ENCODE data around the gene ASCC1. TPM values are rescaled to one million over a fixed set of nuclear protein-coding genes. Genes with fewer than 3 reads are reported as not detected.
"Not testable (repeated sequence)": the region's sequence is repeated elsewhere in the genome, so short reads cannot be mapped to it uniquely, and the experiment has no call there.

ASCC1 gene
- total RNA-seq, 1 donor from 2014 or later: 25.7 TPM

DNA sequence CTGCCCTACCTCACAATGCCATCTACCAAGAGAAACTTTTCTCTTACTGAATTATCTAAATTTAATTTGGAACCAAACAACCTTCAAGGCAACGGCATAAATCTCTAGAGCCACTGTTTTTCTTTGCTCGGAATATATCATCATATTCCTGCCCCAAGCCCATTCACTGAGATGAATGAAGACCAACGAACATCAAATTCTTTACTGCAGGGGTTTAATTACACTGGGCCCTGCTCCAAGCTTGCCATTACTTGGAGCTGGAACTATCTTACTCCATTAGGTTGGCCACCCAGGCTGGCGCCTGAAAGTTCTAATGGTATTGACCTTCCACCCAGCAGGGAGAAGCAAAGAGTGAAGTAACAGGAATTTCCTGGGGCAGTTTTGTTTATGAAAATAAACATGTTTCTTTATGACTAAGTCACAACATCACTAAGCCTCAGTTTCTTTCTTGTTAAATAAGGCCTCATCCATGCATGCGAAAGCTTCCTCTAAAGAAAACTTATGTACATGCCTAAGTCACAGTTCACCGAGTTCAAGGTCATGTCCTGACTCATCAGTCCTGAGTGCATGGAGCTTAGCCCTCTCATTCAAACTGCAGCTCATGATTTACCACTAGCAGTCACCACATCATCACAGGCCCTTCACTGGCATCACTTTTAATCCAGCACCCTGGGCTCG, 42.3 kb downstream of the ASCC1 start:
- FAIRE-seq (no peak), DNase-seq (ENCODE audit: low spot score in 2 of 2) (no peak)

DNA sequence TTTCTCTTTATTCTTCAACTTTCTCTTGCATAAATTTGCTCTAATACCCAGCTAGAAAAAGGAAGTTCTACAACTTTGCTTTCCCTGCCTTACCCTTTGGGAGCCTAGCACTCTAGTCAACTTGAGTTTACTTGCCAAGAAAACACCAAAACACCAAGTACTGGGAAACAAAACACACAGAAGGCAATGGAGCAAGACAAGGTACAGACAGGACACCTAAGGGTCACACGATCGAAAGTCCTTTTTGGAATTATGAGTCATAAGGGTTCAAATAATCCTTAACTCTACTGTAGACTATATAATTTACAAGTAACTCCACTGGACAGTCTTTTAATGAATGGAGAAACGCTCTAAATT, 42.8 kb downstream of the ASCC1 start:
- no peak for FAIRE-seq
- no peak for DNase-seq (ENCODE audit: low spot score in 2 of 2)

- DNase-seq (ENCODE audit: low spot score in 2 of 2): no peak
- FAIRE-seq: no peak
These were observed 44.9 kb downstream of the ASCC1 start for GRCh38 chr10:72171175-72171630.

GRCh38 chr10:72170733-72171132, 45.3 kb downstream of the ASCC1 start:
- DNase-seq (ENCODE audit: low spot score in 2 of 2) (no peak), FAIRE-seq (no peak)

GRCh38 chr10:72170263-72170662, 45.8 kb downstream of the ASCC1 start:
- FAIRE-seq (no peak), DNase-seq (ENCODE audit: low spot score in 2 of 2) (no peak)

- FAIRE-seq (no peak), DNase-seq (ENCODE audit: low spot score in 2 of 2) (no peak)
These were observed 49.0 kb downstream of the ASCC1 start for GRCh38 chr10:72167118-72167517.

DNA sequence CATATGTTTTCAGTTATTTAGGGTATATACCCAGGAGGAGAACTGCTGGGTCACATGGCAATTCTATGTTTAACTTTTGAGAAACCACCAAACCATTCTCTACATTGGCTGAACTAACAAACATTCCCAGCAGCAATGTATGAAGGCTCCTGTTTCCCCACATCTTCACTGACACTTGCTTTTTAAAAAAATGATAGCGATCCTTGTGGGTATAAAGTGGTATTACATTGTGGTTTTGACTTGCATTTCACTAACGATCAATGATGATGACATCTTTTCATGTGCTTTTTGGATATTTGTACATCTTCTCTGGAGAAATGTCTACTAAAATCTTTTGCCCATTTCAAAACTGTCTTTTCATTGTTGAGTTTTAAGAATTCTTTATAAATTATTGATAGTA, 51.5 kb downstream of the ASCC1 start:
- FAIRE-seq (no peak), DNase-seq (ENCODE audit: low spot score in 2 of 2) (no peak)

DNA sequence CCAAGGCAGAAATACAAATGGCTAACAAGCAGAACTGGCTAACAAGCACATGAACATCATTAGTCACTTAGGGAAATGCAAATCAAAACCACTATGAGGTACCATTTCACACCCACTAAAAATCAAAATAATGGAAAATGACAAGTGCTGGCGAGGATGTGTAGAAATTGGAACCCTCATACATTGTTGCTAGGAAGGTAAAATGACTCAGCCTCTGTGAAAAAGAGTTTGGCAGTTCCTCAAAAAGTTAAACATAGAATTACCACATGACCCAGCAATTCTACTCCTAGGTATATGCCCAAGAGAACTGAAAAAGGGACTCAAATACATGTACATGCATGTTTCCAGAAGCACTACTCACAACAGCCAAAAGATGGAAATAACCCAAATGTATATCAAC, 53.1 kb downstream of the ASCC1 start:
- no peak for DNase-seq (ENCODE audit: low spot score in 2 of 2)
- FAIRE-seq: no peak

- FAIRE-seq (no peak), DNase-seq (ENCODE audit: low spot score in 2 of 2) (peak; percentile 5 to 49)
These were observed 57.9 kb downstream of the ASCC1 start for GRCh38 chr10:72158176-72158575.

DNA sequence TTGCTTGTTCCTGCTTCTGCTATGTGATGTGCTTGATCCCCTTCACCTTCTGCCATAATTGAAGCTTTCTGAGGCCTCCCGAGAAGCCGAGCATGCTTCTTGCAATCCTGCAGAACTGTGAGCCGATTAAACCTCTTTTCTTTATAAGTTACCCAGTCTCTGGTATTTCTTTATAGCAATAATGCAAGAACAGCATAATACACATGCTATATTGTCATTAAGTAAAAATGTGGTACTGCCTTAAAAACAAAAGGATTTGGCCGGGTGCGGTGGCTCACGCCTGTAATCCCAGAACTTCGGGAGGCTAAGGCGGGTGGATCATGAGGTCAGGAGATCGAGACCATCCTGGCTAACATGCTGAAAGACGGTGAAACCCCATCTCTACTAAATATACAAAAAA, 59.9 kb downstream of the ASCC1 start:
- FAIRE-seq (no peak), DNase-seq (ENCODE audit: low spot score in 2 of 2) (no peak)

DNA sequence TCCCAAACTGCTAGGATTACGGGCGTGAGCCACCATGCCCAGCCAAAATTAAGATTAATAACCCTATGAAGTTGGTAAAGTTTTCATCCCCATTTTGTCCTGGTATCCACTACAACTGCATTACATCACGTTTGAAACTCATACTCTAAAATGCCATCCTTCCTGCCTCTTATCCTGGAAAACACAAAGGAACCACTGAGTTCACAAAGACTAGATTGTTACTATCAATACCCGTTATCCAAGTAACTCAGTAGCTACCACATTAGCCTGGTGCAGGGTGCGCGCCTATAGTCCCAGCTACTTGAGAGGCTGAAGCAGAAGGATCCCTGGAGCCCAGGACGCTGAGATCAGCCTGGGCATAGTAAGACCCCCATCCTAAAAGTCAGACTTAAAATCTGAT, 63.8 kb downstream of the ASCC1 start:
- DNase-seq (ENCODE audit: low spot score in 2 of 2): no peak
- FAIRE-seq: no peak

GRCh38 chr10:72150746-72151478, 65.2 kb downstream of the ASCC1 start:
- not testable (repeated sequence) for DNase-seq (ENCODE audit: low spot score in 2 of 2); FAIRE-seq

DNA sequence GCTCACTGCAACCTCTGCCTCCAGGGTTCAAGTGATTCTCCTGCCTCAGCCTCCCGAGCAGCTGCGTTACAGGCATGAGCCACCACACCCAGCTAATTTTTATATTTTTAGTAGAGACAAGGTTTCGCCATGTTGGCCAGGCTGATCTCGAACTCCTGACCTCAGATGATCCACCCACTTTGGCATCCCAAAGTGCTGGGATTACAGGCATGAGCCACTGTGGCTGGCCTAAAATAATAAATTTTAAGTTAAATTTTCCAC, 68.8 kb downstream of the ASCC1 start:
- FAIRE-seq; DNase-seq (ENCODE audit: low spot score in 2 of 2): not testable (repeated sequence)

DNA sequence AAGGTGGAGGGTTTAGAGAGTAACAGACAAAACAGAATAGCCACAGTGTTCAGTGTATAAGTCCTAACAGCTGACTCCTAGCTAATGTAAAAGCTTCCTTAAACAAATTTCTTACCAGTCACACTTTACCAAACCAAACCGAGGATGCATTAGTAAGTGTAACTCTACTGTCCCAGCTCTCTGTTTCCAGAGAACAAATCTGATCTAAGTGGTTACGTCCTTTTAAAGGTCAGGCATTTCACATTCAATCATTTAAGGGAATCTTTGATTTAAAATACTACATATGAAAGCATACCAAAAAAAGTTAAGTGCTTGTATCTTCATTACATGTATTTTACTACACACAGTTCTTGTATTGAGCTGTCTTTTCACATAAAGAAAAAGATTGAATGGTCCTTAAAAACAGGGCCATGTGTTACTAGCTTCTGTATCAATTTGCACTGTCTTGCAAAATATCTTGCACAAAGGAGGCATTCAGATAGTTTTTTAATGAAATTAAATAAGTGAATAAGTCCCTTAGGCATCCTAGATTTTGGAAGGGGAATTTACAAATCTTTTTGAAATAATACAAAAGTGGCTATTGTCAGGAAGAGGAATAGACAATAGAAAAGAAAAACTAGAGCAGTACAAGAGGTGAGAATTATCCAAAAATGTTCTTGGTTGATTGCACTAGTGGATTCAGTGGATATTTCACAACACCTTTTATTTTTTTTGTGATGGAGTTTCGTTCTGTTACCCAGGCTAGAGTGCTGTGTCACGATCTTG, 69.3 kb downstream of the ASCC1 start:
- FAIRE-seq (no peak), DNase-seq (ENCODE audit: low spot score in 2 of 2) (no peak)

DNA sequence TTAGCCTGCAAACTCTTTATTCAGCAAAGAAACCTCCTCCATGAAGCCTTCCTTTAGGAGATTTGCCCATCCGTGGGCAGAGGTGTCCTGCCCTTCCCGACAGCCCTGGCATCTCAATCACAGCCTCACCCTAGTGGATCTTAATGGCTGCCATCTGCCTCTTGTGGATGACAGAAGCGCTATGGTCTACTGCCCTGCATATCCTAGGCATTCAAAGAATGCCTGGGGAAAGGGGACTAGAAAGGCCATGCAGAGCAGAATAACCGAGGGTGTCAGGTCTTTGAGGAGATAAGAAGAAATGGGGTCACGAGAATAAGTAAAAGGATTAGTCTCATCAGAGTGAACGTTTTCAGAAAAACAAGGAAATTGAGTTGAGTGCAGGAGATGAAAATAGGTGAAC, 70.0 kb downstream of the ASCC1 start:
- FAIRE-seq (no peak), DNase-seq (ENCODE audit: low spot score in 2 of 2) (no peak)

DNA sequence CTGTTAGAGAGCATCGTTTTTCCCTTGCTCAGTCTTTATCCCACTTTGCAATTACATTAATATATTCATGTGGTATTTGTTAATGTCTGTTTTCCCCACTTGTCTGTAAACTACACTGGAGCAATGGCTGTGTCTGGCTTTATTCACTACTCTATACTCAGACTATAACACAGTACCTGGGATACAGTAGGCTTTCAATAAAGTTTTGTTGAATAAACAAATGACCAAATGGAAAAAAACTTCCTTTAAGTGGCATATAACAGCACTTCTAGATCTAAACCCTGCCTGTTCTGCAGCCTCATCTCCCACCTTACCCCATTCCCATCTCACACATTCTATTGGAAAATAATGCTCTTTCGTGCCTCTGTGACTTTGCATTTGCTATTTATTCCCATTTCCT, 70.4 kb downstream of the ASCC1 start:
- FAIRE-seq (no peak), DNase-seq (ENCODE audit: low spot score in 2 of 2) (no peak)

GRCh38 chr10:72140850-72141249, 75.2 kb downstream of the ASCC1 start:
- FAIRE-seq (no peak), DNase-seq (ENCODE audit: low spot score in 2 of 2) (no peak)

GRCh38 chr10:72140174-72140573, 75.9 kb downstream of the ASCC1 start:
- DNase-seq (ENCODE audit: low spot score in 2 of 2) (no peak), FAIRE-seq (no peak)

- no peak for FAIRE-seq
These were observed 78.5 kb downstream of the ASCC1 start for GRCh38 chr10:72137583-72137982.

DNA sequence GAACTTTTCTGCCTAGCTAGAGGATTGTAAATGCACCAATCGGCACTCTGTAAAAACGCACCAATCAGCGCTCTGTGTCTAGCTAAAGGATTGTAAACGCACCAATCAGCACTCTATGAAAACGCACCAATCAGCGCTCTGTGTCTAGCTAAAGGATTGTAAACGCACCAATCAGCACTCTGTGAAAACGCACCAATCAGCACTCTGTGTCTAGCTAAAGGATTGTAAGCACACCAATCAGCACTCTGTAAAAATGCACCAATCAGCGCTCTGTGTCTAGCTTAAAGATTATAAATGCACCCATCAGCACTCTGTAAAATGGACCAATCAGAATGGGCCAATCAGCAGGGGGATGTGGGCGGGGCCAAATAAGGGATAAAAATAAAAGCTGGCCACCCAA, 79.9 kb downstream of the ASCC1 start:
- FAIRE-seq; DNase-seq (ENCODE audit: low spot score in 2 of 2): not testable (repeated sequence)

More at GRCh38 chr10:72137583-72137982, 78.5 kb downstream of the ASCC1 start:
- DNase-seq (ENCODE audit: low spot score in 2 of 2): no peak
